Muscle layer of colon (tissue), 2 donors: Measurements from ENCODE around the gene GBP1.
A peak's percentile ranks its signal among the peaks of the same experiment; 100 is the strongest.
"Not testable (repeated sequence)": the region's sequence is repeated elsewhere in the genome, so short reads cannot be mapped to it uniquely, and the experiment has no call there.

Experiments
- H3K27ac ChIP-seq: one replicate; pipeline ENCODE4 v1.7.0; 2013; ENCODE audit warnings: low read depth, mild to moderate bottlenecking, low read length, moderate library complexity
- H3K27me3 ChIP-seq, 2 donors: one replicate each; pipeline ENCODE4 v1.7.0; 2013; ENCODE audit warnings: low read length in 2 of 2, mild to moderate bottlenecking in 2 of 2; ENCODE audit not compliant: insufficient read depth in 2 of 2, control insufficient read depth in 1 of 2
- H3K36me3 ChIP-seq: one replicate; pipeline ENCODE4 v1.7.0; 2013; ENCODE audit warnings: mild to moderate bottlenecking, low read length; ENCODE audit not compliant: insufficient read depth
- H3K4me1 ChIP-seq: one replicate; pipeline ENCODE4 v1.7.0; 2013; ENCODE audit warnings: mild to moderate bottlenecking, low read length; ENCODE audit not compliant: insufficient read depth
- H3K4me3 ChIP-seq, 2 donors: one replicate each; pipeline ENCODE4 v1.7.0; 2013; ENCODE audit warnings: low read length in 2 of 2, low read depth in 1 of 2, mild to moderate bottlenecking in 1 of 2, moderate library complexity in 1 of 2
- H3K9ac ChIP-seq: one replicate; pipeline ENCODE4 v1.7.0; 2013; ENCODE audit warnings: low read length
- H3K9me3 ChIP-seq: one replicate; pipeline ENCODE4 v1.7.0; 2013; ENCODE audit warnings: mild to moderate bottlenecking, low read length
- donor health status: abdominal sarcoma.
- donor health status: Adenocarcinoma of cecum.

The GBP1 gene

DNA sequence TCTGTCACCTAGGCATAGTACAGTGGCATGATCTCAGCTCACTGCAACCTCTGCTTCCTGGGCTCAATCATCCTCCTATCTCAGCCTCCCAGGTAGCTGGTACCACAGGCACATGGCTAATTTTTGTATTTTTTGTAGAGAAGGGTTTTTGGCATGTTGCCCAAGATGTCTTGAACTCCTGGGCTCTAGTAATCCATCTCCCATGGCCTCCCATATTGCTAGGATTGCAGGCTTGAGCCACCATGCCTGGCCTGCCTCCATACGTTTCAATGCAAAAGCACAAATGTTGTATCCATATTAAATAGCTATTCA, 24.7 kb downstream of the GBP1 start:
- H3K36me3 ChIP-seq: no peaks in the 10 kb centered on the region
- H3K9me3 ChIP-seq: no peaks in the 10 kb centered on the region
- no peak overlapping the region for H3K4me3 ChIP-seq
- no peak overlapping the region for H3K27ac ChIP-seq
- H3K27me3 ChIP-seq: no peaks in the 10 kb centered on the region
- no peak overlapping the region for H3K9ac ChIP-seq
- no peaks in the 10 kb centered on the region for H3K4me1 ChIP-seq

DNA sequence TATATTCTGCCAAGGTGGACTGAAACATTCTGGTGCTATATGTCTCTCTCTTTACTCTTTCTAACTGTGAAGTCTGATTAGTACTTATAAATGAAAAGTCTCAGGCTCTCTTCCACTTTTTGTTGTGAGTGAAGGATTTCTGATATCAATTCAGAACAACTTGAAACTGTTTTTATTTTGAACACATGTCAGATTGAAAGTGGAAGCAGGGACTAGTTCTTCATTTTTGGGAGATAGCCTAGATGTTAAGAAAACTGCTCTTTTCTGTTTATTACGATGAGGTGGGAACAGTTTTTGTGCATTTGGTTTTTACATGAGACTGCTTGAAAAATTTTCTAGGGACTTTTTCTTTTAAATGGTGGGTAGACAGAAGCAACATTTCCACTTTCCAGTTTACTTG, 27.8 kb downstream of the GBP1 start:
- Histone ChIP-seq H3K4me3 (no peak overlapping the region), H3K36me3 (no peaks in the 10 kb centered on the region), H3K27ac (no peak overlapping the region), H3K9ac (no peak overlapping the region), H3K9me3 (no peaks in the 10 kb centered on the region), H3K27me3 (no peaks in the 10 kb centered on the region), H3K4me1 (no peaks in the 10 kb centered on the region)

DNA sequence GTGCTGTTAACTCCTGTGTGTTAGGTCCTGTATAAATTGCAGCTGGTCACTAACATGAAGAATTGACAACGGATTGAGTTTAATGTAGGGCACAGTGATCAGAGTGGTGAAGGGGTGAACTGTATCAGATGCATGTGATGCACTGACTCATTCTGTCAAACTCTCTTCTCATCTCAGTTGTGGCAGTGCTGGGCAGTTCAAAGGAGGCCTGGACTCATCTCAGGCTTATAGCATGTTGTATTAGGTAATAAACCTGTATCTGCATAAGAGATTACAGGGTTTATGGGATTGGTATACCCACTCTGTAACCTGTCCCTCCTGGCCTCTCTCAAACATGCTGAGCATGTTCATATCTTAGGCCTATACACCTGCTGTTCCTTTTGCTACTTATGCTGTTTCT, 29.9 kb downstream of the GBP1 start:
- Histone ChIP-seq H3K27ac (no peak overlapping the region), H3K9ac (no peak overlapping the region)

DNA sequence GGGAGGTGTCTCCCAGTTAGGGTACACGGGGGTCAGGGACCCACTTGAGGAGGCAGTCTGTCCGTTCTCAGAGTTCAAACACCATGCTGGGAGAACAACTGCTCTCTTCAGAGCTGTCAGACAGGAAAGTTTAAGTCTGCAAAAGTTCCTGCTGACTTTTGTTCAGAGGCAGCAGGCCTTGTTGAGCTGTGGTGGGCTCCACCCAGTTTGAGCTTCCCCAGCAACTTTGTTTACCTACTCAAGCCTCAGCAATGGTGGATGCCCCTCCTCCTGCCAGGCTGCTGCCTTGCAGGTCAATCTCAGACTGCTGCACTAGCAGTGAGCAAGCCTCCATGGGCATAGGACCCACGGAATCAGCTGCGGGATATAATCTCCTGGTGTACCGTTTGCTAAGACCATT, 31.0 kb downstream of the GBP1 start:
- H3K36me3 ChIP-seq, H3K9ac ChIP-seq, H3K27ac ChIP-seq, H3K4me3 ChIP-seq, H3K4me1 ChIP-seq, H3K9me3 ChIP-seq, H3K27me3 ChIP-seq: not testable (repeated sequence)

More for the DNA sequence above, 29.9 kb downstream of the GBP1 start:
- H3K36me3 ChIP-seq: no peaks in the 10 kb centered on the region
- H3K9me3 ChIP-seq: no peaks in the 10 kb centered on the region
- H3K27me3 ChIP-seq: no peaks in the 10 kb centered on the region
- H3K4me3 ChIP-seq: no peak overlapping the region
- no peaks in the 10 kb centered on the region for H3K4me1 ChIP-seq

DNA sequence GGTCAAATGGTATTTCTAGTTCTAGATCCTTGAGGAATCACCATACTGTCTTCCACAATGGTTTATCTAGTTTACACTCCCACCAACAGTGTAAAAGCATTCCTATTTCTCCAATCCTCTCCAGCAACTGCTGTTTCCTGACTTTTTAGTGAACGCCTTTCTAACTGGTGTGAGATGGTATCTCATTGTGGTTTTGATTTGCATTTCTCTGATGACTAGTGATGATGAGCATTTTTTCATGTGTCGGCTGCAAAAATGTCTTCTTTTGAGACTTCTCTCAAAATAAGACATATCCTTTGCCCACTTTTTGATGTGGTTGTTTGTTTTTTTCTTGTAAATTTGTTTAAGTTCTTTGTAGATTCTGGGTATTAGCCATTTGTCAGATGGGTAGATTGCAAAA, 36.0 kb downstream of the GBP1 start:
- H3K9ac ChIP-seq, H3K27ac ChIP-seq, H3K4me1 ChIP-seq, H3K4me3 ChIP-seq, H3K36me3 ChIP-seq, H3K27me3 ChIP-seq, H3K9me3 ChIP-seq: not testable (repeated sequence)

DNA sequence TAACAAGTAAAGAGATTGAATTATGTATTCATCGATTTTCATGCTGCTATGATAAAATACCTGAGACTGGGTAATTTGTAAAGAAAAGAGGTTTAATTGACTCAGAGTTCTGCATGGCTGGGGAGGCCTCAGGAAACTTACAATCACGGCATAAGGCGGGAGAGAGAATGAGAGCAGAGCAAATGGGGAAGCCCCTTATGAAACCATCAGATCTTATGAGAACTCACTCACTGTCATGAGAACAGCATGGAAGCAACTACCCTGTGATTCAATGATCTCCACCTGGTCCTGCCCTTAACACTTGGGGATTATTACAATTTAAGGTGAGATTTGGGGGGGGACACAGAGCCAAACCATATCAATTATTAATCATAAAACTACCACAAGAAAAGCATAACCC, 39.1 kb downstream of the GBP1 start:
- no peak overlapping the region for H3K9ac ChIP-seq
- H3K27ac ChIP-seq: no peak overlapping the region
- no peaks in the 10 kb centered on the region for H3K27me3 ChIP-seq
- H3K4me1 ChIP-seq: peaks cover 8% of the 10 kb centered on the region
- H3K4me3 ChIP-seq: no peak overlapping the region
- H3K9me3 ChIP-seq: peaks cover 4% of the 10 kb centered on the region
- no peaks in the 10 kb centered on the region for H3K36me3 ChIP-seq

DNA sequence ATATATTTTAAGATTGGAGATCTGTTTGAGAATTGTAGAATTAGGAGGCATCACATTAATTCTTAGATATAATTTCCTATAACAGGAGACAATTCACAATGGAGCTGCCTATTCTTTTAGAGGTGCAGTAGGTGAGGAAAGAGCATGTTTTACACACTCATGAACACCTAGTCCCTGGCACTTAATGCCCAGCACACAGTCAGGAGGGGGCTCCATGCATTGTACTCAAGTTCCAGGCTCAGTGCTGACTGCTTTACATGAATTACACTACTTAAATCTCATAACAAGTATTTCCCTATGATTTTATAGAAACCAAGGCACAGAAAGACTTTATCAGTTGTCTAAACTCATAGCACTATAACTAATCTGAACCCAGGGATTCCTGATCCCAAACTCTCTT, 42.0 kb downstream of the GBP1 start:
- H3K27me3 ChIP-seq: no peaks in the 10 kb centered on the region
- peaks cover 7% of the 10 kb centered on the region for H3K36me3 ChIP-seq
- H3K27ac ChIP-seq: peak overlapping the region; percentile 21
- peak overlapping the region; percentile 57 for H3K9ac ChIP-seq
- peak overlapping the region in 1 of 2 donors; percentile 56 for H3K4me3 ChIP-seq
- peaks cover 4% of the 10 kb centered on the region for H3K9me3 ChIP-seq
- peaks cover 8% of the 10 kb centered on the region for H3K4me1 ChIP-seq

DNA sequence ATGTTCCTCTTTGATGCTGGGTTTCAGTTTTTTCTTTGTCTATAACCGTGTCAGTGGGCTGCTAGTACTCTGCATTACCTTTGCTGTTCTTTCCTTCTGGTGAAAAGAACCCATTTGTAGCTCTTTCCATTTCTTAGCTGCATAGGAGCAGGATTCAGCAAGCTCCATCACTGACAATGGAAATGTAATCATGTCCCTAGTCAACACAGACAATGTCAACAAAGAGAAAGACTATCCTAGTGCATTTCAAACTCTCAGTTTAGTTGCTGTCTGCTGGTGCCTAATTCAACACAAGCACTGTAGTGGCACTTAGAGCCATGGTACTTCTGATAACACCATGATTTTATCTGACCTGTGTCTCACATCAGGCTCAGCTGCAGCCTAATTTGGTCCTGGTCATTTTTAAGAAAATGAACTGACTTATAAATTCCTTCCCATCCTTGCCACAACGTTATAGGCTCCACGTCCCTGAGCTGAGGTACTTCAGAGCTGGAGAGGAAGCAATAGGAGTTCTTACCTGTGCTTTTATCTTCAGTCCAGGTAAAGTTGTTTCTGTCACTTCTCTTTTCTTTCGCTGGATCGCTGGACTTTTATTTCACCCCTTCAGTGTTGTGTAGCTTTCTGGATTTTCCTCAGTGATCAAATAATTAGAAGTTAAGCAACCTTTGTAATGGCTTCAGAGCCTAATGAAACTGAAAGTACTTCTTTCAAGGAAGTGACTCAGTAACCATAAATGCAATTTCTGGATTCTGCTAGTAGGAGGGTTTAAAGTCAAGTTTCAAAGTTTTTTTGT, 42.6 kb downstream of the GBP1 start, which contains the start of gene GBP3:
GBP3 (minus strand) TSS at position 700 of the 793 bp plus-strand sequence. CDS start 2,145 bp downstream, outside the sequence.
- Histone ChIP-seq H3K27me3 (no peaks in the 10 kb centered on the region), H3K36me3 (peaks cover 7% of the 10 kb centered on the region), H3K4me3 (peak within 1 kb of the TSS; percentile 44 to 56), H3K9me3 (peaks cover 4% of the 10 kb centered on the region), H3K9ac (peak within 1 kb of the TSS; percentile 57), H3K4me1 (peaks cover 8% of the 10 kb centered on the region), H3K27ac (peak within 1 kb of the TSS; percentile 41)

DNA sequence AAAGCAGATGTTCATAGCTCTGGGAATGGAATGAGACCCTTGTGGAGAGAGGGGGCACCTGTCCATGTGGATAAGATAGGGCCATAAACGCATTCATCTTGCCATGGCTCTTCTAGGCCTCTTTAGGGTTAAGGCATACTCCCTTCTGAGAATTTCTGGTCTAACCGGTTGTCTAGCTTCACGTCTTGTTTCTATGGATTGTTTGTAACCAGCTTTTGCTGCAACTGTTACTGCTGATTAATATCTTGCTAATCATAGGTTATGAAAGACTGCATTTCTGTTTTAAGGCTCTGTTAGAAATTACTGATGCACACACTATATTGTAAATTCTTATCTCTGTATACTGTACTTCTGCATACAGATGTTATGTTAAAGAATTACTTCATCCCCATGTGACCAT, 46.7 kb downstream of the GBP1 start:
- H3K4me1 ChIP-seq, H3K4me3 ChIP-seq, H3K9ac ChIP-seq, H3K27me3 ChIP-seq, H3K9me3 ChIP-seq, H3K27ac ChIP-seq: not testable (repeated sequence)
- peaks cover 15% of the 10 kb centered on the region for H3K36me3 ChIP-seq

DNA sequence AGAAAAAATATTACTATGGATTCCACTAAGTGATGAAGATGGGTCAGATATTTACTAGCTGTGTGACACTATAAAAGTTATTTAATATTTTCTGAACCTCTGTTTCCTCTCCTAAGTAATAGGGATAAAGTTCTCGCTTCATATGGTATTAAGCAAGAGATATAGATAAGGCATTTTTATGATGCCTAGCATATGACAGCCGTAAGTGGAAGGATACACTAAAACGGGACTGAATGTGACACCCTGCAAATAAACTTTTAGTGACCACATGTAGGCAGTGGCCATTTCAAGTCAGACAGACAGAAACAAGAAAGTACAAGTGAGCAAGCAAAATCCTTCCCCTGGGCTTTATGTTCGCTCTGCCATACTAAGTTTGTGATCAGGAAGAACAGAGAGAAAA, 56.5 kb downstream of the GBP1 start:
- Histone ChIP-seq H3K9me3 (no peaks in the 10 kb centered on the region), H3K4me3 (no peak overlapping the region), H3K9ac (no peak overlapping the region), H3K4me1 (no peaks in the 10 kb centered on the region), H3K27ac (no peak overlapping the region), H3K36me3 (peaks cover 24% of the 10 kb centered on the region), H3K27me3 (no peaks in the 10 kb centered on the region)

DNA sequence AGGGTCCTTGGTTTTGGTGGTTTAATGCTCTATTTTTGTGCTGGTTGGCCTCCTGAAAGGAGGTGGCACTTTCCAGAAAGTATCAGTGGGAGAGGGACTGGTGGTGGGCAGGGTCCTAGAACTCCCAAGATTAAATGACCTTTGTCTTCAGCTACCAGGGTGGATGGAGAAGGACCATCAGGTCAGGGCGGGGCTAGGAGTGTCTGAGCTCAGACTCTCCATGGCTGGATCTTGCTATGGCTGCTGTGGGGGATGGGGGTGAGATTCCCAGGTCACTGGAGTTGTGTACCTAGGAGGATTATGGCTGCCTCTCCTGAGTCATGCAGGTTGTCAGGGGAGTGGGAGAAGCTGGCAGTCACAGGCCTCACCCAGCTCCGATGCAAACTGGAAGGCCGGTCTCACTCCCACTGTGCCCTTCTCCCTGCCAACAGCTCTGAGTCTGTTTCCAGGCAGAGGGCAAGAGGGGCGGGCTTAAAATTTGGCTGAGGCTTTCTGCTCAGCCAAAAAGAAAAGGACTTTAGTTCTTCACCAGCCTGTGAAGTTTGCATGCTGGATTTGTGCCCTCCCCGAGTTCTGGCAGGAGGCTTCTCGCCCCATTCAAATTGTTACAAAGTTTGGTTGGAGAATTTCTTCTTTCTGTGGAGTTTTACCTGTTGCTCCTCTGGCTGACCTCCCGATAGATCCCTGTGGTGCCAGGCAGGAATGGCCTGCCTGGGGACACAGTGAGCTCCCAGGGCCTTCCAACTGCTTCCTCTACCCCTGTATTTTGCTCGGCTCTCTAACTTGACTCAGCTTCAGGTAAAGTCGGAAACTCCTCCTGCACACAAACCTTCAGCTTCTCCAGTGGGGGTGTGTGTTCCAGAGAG, 59.5 kb downstream of the GBP1 start:
- H3K36me3 ChIP-seq: peaks cover 10% of the 10 kb centered on the region
- no peak overlapping the region for H3K9ac ChIP-seq
- no peaks in the 10 kb centered on the region for H3K4me1 ChIP-seq
- H3K9me3 ChIP-seq: no peaks in the 10 kb centered on the region
- H3K27me3 ChIP-seq: no peaks in the 10 kb centered on the region
- no peak overlapping the region for H3K4me3 ChIP-seq
- no peak overlapping the region for H3K27ac ChIP-seq
